HG03442 (cell line): ENCODE results near the gene ASPHD2.
"Not testable (repeated sequence)": the region's sequence is repeated elsewhere in the genome, so short reads cannot be mapped to it uniquely, and the experiment has no call there.

Source experiments
- ATAC-seq: cut with Tn5 transposase; IDR thresholded peaks from one replicate; pipeline ENCODE4 v1.9.1; 2021; ENCODE audit warnings: mild to moderate bottlenecking, moderate library complexity; ENCODE audit not compliant: unreplicated experiment

The ASPHD2 gene

DNA sequence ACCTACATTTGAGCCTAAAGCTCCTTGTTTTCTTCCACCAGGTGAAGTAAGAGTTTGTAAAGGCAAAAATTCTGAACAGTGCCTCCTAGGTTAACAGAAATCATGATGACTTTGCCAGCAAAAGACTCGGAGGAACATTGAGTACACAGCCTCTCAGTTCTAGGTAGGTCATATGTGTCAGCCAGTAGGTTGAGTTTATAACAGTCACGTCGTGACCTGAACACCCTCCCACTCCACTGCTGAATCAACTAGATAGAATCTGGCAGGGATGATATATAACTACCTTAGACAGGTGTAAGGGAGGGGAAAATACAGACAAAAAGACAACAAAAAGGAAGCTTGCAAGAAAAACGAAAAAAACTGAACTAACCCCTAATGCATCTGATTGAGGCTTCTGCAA is 12.8 kb upstream of the ASPHD2 start:
- ATAC-seq = no peak

DNA sequence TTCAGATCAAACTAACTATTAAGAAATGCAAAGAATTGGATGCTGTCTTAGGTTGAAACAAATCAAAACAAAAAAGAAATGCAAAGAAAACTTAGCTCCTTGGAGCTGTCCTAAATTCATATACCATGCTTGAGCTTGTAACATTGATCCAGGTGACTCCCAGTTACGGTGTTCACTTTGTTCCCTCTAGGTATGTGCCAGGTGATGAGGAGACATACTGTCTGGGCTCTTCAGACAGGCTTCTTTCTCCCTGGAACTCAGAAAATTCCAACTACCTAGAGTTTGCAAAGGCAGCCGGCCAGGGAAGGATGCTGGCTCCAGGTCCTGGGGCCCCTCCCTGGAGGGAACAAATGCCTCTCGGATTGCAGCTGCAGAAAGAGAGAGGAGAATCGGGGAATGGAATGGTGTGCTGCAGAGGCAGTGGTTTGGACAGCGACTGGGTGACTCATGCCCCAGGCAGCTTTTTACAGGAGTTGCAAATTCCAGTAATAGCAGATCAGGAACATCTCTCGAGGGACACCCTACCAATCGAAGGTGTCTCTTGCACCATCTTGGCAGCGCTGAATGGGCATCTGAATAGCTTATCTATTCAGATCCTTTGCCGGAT is 12.3 kb upstream of the ASPHD2 start:
- no peak for ATAC-seq

DNA sequence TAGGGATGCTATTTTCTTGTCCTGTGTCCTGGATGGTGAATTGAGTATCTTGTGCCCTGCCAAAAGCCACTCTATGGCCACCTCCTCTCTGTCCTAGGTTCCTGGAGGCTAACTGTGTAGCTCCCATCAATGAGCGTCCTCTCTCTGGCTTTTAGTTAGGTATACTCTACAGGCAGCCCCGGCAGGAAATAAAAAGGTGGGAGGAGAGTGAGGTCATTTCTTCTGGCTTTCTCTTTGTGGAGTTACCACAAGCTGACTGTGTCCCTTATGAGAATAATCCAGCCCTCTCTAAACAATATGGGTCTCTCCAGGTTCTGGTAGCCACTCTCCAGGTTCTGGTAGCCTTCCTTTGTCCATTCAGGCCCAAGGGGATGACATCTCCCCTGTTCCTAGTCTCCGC is 11.7 kb upstream of the ASPHD2 start:
- ATAC-seq = no peak

DNA sequence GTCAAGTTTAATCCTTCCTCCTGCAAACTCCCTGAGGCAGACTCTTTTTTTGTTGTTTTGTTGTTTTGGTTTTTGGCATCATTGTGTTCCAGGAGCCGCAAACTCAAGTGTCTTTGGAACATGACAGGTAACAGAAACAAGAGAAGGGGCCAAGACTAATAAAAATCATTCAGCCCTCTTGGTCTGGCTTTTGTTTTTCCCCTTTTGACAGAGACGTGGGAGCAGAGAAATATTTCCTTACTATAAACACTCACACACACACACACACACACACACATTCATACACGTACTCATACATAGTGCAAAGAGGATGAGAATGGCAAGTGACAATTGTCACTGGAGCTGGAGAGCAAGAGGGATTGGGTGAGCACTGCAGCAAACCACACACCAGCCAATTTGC is 10.4 kb upstream of the ASPHD2 start:
- ATAC-seq = no peak

DNA sequence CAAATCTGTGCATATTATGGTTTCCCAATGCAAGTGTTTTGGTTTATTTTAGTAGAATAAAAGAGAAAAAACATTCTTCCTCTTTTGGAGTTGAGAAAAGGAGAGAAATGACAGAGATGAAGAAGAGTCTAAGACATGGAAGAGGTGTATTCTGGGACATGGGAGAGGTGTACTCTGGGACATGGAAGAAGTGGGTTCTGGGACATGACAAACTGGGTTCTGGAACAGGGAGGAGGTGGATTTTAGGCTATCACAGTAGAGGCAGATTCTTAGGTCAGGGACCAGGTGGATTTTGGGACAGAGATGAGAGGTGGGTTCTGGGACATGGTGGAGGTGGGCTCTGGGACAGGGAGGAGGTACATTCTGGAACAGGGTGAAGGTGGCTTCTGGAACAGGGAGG is 2.1 kb upstream of the ASPHD2 start:
- no peak for ATAC-seq

DNA sequence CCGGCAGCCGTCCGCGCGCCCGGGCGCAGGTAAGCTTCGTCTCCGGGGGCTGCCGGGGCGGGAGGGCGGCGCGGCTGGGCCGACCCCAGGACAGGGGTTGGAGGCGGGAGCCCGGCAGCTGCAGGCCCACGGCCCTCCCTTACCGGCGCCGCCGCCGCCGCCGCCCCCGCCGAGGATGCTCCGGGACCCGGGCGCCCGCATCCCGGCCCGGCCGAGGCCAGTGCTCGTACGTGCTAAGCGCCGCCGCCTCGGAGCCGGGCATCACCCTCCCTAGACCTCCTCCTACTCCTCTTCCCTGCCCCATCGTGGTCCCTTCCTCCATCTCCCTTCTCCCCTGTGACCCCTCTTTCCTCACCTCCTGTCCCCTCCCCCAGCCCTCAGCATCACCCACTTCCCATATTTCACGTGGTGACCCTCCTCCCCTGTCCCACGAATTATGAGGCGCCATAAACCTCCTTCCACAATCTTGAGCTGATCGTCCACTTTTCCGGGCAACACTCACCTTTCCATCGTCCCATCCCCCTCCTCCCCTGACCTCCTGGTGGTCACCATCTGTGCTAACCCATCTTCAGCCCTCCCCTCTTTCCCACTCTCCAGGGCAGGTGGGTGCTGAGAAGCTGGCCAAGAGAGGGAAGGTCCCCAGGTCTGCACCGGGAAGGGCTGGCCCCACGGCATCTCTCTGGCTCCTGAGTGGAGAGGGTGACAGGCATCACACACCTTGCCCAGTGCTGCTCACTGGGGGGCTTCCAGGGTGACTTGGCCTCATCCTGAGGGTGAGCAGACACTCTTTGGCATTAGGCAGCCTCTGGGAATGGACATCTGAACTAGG is 612 bp downstream of the ASPHD2 start:
- ATAC-seq = peak; percentile 25

DNA sequence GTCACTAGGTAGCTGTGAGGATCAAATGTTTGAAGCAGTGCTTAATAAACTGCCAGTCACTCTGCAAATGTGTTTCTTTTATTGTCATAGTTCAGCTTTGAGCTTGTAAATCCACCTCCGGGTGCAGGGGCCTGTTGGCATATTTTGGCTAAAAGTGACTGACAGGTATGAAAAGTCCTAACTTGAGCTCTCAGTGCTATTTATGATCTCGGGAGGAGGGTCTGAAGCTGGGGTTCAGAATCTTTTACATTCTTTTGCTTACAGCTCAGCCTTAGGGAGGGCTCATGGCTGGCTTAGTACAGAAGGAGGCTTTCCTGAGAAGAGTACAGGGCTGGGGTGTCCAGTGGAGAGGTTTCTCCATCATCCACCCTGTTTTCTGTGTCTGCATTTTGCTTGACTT is 1.5 kb downstream of the ASPHD2 start:
- no peak for ATAC-seq

DNA sequence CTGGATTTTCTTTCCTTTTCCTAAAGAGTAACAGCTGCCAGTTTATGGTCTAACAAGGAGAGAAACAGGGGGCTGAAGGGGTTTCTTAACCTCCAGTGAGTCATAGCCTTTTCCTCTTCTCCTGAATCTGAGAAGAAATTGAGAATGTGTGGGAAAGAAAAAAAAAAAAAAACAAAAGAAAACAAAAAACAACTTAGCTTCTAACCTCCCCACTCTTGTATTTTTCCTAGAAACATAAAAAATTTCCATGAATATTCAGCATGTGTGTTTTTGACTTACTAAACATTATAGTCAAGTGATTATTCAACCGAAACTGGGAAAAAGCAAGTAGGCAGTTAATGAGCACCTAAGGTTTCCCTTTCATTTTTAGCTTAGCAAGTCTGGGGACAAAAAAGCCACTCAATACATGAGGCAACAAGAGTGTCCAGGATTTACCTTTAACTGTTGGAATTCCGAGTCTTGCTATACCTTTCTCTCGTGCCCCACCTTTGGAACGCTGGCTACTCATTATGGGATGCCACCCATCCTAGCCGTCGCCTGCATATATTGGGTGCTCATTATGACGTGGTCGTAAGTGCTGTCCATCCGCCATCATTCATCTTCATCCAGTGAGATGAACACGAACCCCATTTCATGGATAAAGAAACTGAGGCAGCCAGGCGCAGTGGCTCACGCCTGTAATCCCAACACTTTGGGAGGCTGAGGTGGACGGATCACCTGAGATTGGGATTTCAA is 2.4 kb downstream of the ASPHD2 start:
- ATAC-seq = no peak

DNA sequence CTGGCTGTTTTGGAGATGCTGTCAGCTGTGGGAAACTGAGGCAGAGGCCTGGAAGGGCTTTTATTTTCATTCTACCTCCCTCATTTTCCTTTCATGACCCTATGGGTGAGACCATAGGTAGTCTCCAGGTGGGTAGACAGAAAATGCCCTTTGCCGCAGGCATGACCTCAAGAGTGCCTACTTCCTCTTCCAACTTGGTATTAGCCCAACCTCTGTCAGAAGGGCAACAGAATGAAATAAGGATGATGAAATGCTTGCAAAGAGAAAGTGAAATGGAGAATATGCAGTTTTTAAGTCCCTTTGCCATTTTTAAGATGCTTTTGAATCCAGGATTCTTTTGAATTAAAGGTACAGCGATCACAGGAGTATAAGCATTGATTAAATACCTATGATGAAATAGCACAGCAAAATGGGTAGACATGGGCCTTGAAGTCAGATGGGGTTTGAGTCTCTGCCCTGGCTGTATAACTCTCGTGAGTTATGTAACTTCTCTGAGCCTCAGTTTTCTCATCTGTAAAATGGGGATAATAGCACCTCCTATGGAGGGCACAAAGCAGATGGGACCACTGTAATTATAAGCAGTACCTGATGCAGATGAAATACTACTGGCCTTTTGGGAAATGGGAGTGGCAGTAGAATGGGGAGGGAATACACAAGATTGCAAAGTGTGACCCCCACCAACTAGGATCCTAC is 3.7 kb downstream of the ASPHD2 start:
- ATAC-seq = no peak

DNA sequence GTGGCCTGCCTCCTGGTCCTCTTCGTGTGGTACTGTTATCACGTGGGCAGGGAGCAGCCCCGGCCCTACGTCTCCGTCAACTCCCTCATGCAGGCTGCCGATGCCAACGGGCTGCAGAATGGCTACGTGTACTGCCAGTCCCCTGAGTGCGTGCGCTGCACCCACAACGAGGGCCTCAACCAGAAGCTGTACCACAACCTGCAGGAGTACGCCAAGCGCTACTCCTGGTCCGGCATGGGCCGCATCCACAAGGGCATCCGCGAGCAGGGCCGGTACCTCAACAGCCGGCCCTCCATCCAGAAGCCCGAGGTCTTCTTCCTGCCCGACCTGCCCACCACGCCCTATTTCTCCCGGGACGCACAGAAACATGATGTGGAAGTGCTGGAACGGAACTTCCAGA is 4.7 kb downstream of the ASPHD2 start:
- ATAC-seq = no peak

DNA sequence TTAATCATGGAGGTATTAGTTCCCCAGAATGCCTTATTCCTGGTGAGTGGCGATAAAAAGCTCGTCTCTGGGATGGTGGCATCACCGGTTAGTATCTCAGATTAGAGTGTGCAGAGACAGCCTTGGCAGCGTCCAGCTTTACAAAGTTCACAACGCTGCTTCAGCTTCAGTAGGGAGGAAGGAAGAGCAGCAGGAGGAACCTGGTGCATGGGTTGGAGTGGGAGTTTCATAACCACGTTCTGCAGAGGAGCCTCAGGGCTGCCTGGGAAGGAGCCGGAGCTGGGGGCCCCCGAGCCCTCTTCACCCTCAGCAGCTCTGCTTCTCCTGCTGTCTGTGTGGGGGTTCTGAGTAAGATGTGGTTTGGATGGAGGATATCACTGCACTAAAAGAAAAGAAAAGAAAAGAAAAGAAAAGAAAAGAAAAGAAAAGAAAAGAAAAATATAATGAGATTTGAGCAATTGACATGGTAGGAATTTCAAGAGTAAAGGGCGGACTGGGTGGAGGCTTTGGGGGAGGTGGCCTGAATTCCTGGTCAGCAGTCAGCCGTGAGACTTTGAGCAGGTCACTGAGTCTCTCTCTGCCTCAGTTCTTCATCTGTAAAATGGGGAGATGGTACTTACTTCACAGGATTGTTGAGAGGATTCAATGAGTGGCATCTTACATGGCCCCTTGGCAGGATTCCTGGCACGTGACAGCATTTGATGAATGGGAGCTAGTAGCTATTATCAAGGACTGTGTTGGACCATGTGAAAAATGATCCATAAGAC is 6.5 kb downstream of the ASPHD2 start:
- ATAC-seq = no peak

DNA sequence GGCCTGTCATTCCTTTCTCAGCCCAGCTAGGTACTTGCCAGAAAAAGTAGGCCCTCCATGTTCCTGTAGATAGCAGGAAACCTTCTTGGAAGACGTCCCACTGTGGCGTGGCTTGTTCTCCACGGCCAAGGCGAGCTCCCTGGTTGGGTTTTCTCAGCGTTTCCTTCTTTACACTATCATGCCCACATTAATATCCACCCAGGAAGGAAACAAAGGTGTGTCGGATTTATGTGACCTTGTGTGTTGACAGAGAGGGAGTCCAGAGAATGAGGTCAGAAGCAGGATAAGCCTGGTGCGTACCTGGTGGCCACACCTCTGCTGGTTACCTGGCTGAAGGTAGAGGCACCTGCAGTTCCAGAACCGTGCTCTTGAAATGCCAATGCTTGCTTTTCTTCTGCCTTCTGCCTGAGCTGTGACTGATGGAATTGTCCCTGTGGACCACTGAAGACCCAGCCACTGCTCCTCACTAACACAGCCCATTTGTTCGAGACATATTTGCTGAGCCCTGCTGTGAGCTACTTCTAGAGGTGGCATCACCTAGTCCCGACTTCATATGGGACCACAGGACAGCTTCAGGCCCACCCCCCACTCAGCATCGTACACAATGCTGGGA is 7.9 kb downstream of the ASPHD2 start:
- no peak for ATAC-seq

DNA sequence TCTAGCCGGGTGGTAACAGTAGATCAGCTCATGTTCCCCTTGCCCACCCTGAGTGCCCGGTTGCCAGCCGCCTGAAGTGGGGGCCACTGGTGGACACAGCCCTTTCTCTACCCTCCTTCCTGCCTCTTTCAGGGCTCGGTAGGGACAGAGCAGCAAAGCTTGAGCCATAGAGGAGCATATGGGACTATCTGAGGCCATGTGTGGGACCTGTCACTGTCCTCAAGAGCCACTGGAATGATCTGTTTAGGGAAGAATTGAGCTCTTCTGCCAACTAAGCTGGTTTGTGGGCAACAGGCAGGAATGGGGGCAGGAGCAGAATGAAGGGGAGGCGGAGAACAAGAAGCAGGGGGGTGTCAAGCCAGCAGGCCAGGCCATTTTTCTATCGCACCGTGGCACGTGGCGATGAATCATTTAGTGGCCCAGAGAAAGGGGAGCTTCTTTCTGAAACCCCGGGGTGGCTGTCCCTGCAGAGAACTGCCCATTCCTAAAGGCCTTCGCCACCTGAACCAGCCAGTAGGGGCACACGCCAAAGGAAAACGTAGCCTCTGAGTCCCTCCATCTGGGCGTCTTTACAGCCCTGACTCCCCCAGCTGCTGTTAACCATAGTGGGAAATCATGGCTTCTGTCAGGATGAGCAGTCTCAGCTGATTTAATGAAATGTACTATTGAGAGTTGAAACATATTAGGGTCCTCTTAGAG is 8.8 kb downstream of the ASPHD2 start:
- no peak for ATAC-seq

DNA sequence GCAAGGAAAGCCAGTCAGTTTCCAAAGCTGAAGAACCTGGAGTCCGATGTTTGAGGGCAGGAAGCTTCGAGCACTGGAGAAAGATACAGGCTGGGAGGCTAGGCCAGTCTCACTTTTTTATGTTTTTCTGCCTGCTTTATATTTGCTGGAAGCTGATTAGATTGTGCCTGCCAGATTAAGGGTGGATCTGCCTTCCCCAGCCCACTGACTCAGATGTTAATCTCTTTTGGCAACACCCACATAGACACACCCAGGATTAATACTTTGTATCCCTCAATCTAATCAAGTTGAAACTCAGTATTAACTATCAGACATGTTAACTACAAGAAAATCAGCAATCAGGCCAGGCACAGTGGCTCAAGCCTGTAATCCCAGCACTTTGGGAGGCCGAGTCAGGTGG is 9.7 kb downstream of the ASPHD2 start:
- ATAC-seq = not testable (repeated sequence)

DNA sequence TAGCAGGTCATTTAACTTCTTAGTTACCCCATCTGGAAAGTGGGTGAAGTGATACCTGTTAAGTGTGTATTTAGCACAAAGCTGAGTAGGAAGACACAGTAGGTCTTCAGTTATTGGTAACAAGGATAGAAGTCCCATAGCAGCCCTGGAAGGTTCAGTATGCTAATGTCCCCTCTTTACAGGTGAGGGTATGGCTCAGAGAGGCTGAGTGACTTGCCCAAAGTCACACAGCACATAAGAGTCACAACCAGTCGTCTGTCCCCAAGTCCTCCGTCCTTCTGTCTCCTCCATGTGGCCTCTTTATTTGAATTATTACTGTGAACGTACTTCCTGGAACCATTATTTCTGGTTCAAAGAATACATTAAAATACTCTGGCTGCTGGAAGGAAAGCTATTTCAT is 10.5 kb downstream of the ASPHD2 start:
- no peak for ATAC-seq

DNA sequence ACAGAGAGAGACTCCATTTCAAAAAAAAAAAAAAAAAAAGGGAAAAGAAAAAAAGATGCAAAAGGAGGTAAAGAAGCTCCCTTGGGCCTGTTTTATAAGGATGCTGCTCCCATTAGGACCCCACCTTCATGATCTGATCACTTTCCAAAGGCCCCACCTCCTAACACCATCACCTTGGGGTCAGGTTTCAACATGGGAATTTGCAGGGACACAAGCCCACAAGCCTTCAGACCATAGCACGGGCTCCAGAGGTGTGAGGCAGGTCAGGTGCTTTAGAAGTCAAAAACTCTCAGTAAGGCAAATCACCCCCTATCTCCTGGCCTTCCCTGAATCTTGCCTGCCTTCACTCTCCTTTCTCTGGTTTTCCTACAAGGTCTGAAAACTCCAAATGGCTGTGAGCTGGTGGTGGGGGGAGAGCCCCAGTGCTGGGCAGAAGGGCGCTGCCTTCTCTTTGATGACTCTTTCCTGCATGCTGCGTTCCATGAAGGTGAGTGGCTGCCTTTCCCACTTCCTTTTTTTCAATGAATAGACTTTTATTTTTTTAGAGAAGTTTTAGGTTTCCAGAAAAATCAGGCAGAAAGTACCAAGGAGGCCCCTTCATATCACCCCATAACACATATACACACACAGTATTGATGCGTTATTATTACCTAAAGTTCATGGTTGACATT is 13.2 kb downstream of the ASPHD2 start:
- ATAC-seq = no peak

DNA sequence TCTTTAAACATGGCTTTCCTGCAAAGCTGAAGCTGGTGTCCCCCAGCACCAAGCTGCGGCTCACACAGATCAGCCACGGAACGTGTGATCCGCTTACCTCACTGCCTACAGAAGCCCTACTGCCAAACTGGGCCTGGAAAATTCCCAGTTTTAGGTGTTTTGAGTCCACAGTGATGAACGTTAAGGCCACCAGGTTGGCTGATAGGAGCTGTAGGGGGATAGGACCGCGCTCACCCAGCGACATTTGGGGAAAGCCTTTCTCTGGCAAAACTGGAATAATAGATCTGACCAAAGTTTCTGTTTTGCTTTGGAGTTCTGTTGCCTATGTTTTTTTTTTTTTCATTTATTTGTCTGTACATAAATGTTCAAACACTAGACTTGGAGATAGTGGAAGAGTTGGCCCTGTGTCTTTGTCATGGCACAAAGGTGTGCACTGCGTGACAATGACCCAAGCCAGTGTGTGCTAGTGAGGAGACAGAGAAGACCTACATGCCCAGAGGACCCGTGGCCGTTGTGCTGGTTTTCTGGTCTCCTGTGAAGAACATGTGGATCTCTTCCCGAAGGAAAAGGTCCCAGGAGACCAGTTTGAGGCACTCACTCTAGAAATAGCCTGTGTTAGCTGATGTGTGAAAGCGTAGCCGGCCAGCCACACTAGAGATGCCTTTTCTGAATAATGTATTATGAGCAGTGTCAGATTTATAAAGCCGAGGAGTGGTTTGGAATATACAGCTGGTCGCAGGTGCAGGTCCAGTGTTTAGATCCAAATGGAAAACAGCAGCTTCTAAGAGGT is 15.0 kb downstream of the ASPHD2 start:
- ATAC-seq = no peak

DNA sequence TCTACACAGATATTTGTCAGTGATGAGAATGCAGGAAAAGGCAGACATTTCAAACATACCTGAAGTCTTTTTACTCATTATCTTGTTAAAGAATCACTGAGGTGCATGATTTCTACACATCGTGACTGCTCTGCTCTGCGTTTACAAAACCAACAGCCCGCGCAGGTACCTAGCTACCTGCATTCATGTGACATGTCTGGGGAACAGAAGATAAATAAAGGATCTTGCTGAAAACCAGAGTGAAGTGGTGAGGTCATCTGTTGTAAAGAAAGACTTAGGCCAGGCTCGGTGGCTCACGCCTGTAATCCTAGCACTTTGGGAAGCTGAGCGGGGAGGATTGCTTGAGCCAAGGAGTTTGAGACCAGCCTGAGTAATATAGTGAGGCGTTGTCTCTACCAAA is 15.7 kb downstream of the ASPHD2 start:
- no peak for ATAC-seq
